GM18868 (cell line): Measurements from ENCODE around the gene KIF6.
"Not testable (repeated sequence)": the region's sequence is repeated elsewhere in the genome, so short reads cannot be mapped to it uniquely, and the experiment has no call there.

ENCODE experiments used
- ATAC-seq: cut with Tn5 transposase; IDR thresholded peaks from one replicate; pipeline ENCODE4 v1.9.1; 2021; ENCODE audit warnings: mild to moderate bottlenecking, moderate library complexity; ENCODE audit not compliant: unreplicated experiment

KIF6 gene

GRCh38 chr6:39509831-39510230, 215.4 kb downstream of the KIF6 start:
- ATAC-seq: not testable (repeated sequence)

- ATAC-seq: no peak
Measured at GRCh38 chr6:39508515-39508914, 216.7 kb downstream of the KIF6 start.

- ATAC-seq: no peak
Measured at GRCh38 chr6:39507331-39507998, 217.7 kb downstream of the KIF6 start.

GRCh38 chr6:39502362-39502955, 222.7 kb downstream of the KIF6 start:
- ATAC-seq: not testable (repeated sequence)

GRCh38 chr6:39499053-39499452, 226.2 kb downstream of the KIF6 start:
- ATAC-seq: no peak

GRCh38 chr6:39498096-39498495, 227.1 kb downstream of the KIF6 start:
- no peak for ATAC-seq

- ATAC-seq: no peak
Measured at GRCh38 chr6:39496915-39497314, 228.3 kb downstream of the KIF6 start.

- ATAC-seq: no peak
Measured at GRCh38 chr6:39496456-39496855, 228.8 kb downstream of the KIF6 start.

GRCh38 chr6:39495640-39496039, 229.6 kb downstream of the KIF6 start:
- ATAC-seq: no peak

GRCh38 chr6:39494998-39495397, 230.2 kb downstream of the KIF6 start:
- ATAC-seq: no peak

GRCh38 chr6:39493777-39494176, 231.4 kb downstream of the KIF6 start:
- no peak for ATAC-seq

- no peak for ATAC-seq
Measured at GRCh38 chr6:39493174-39493573, 232.0 kb downstream of the KIF6 start.

- ATAC-seq: no peak
Measured at GRCh38 chr6:39490108-39490507, 235.1 kb downstream of the KIF6 start.

GRCh38 chr6:39488255-39488879, 236.8 kb downstream of the KIF6 start:
- no peak for ATAC-seq

- no peak for ATAC-seq
Measured at GRCh38 chr6:39484276-39484675, 240.9 kb downstream of the KIF6 start.

GRCh38 chr6:39479819-39480218, 245.4 kb downstream of the KIF6 start:
- ATAC-seq: not testable (repeated sequence)

- no peak for ATAC-seq
Measured at GRCh38 chr6:39476670-39477069, 248.5 kb downstream of the KIF6 start.

GRCh38 chr6:39476151-39476550, 249.1 kb downstream of the KIF6 start:
- ATAC-seq: no peak

- ATAC-seq: no peak
Measured at GRCh38 chr6:39471954-39472659, 253.1 kb downstream of the KIF6 start.

- no peak for ATAC-seq
Measured at GRCh38 chr6:39470506-39470905, 254.7 kb downstream of the KIF6 start.

- ATAC-seq: no peak
Measured at GRCh38 chr6:39468385-39468784, 256.8 kb downstream of the KIF6 start.

- ATAC-seq: no peak
Measured at GRCh38 chr6:39466631-39467030, 258.6 kb downstream of the KIF6 start.
